Measurements from ENCODE around the gene TRIM14.

TRIM14 gene

GRCh38 chr9:98086461-98086860 lies 32.6 kb downstream of the TRIM14 start:
- Histone ChIP-seq H2AFZ (ENCODE audit: low read depth, low read length, severe bottlenecking) (no peak overlapping the region), H3K4me3 (ENCODE audit: insufficient read depth, low read length, poor library complexity, severe bottlenecking) (no peak overlapping the region), H3K27me3 (ENCODE audit: low read length) (no peaks in the 10 kb centered on the region), H3F3A (ENCODE audit: insufficient read depth) (no peaks in the 10 kb centered on the region), H3K4me2 (ENCODE audit: low read depth, low read length, poor library complexity, severe bottlenecking) (no peak overlapping the region), H3K9me3 (ENCODE audit: insufficient read depth, low read length) (no peaks in the 10 kb centered on the region), H3K36me3 (ENCODE audit: low read length) (no peaks in the 10 kb centered on the region; the same call in 1 of the 2 replicates), H4K20me1 (ENCODE audit: low read depth, low read length) (no peaks in the 10 kb centered on the region), H3K9ac (ENCODE audit: low read length) (no peak overlapping the region), H3K9me2 (replicated peaks; ENCODE audit: insufficient read depth, low read length) (no peaks in the 10 kb centered on the region), H3K27ac (ENCODE audit: low read depth, low read length) (no peak overlapping the region), H3K79me2 (ENCODE audit: insufficient read depth, low read length) (no peaks in the 10 kb centered on the region)
- TF ChIP-seq EZH2phosphoT487 (conservative IDR thresholded peaks at IDR 0.05; ENCODE audit: low read length) = no peak
- no peak for TF ChIP-seq CTCF (IDR thresholded peaks at IDR 0.05; ENCODE audit: insufficient read depth, low read length, poor library complexity, severe bottlenecking)

- H3F3A ChIP-seq (ENCODE audit: insufficient read depth) = no peaks in the 10 kb centered on the region
- H3K27ac ChIP-seq (ENCODE audit: low read depth, low read length) = no peak overlapping the region
- no peaks in the 10 kb centered on the region for H3K79me2 ChIP-seq (ENCODE audit: insufficient read depth, low read length)
- H3K4me2 ChIP-seq (ENCODE audit: low read depth, low read length, poor library complexity, severe bottlenecking) = no peak overlapping the region
- TF ChIP-seq EZH2phosphoT487 (conservative IDR thresholded peaks at IDR 0.05; ENCODE audit: low read length) (no peak), CTCF (IDR thresholded peaks at IDR 0.05; ENCODE audit: insufficient read depth, low read length, poor library complexity, severe bottlenecking) (no peak)
- H3K9ac ChIP-seq (ENCODE audit: low read length) = no peak overlapping the region
- no peaks in the 10 kb centered on the region for H4K20me1 ChIP-seq (ENCODE audit: low read depth, low read length)
- H3K9me2 ChIP-seq (replicated peaks; ENCODE audit: insufficient read depth, low read length) = no peaks in the 10 kb centered on the region
- no peaks in the 10 kb centered on the region; the same call in 1 of the 2 replicates for H3K36me3 ChIP-seq (ENCODE audit: low read length)
- H3K4me3 ChIP-seq (ENCODE audit: insufficient read depth, low read length, poor library complexity, severe bottlenecking) = no peak overlapping the region
- no peak overlapping the region for H2AFZ ChIP-seq (ENCODE audit: low read depth, low read length, severe bottlenecking)
- H3K27me3 ChIP-seq (ENCODE audit: low read length) = no peaks in the 10 kb centered on the region
- H3K9me3 ChIP-seq (ENCODE audit: insufficient read depth, low read length) = no peaks in the 10 kb centered on the region
These were observed 33.1 kb downstream of the TRIM14 start for GRCh38 chr9:98085944-98086343.

GRCh38 chr9:98085058-98085457 lies 34.0 kb downstream of the TRIM14 start:
- no peaks in the 10 kb centered on the region for H3K27me3 ChIP-seq (ENCODE audit: low read length)
- H3K36me3 ChIP-seq (ENCODE audit: low read length) = no peaks in the 10 kb centered on the region; the same call in 1 of the 2 replicates
- no peak overlapping the region for H3K9ac ChIP-seq (ENCODE audit: low read length)
- no peaks in the 10 kb centered on the region for H3K9me2 ChIP-seq (replicated peaks; ENCODE audit: insufficient read depth, low read length)
- no peak overlapping the region for H3K4me3 ChIP-seq (ENCODE audit: insufficient read depth, low read length, poor library complexity, severe bottlenecking)
- no peaks in the 10 kb centered on the region for H3K79me2 ChIP-seq (ENCODE audit: insufficient read depth, low read length)
- H3K4me2 ChIP-seq (ENCODE audit: low read depth, low read length, poor library complexity, severe bottlenecking) = no peak overlapping the region
- TF ChIP-seq CTCF (IDR thresholded peaks at IDR 0.05; ENCODE audit: insufficient read depth, low read length, poor library complexity, severe bottlenecking) (no peak), EZH2phosphoT487 (conservative IDR thresholded peaks at IDR 0.05; ENCODE audit: low read length) (no peak)
- H3K9me3 ChIP-seq (ENCODE audit: insufficient read depth, low read length) = no peaks in the 10 kb centered on the region
- no peaks in the 10 kb centered on the region for H3F3A ChIP-seq (ENCODE audit: insufficient read depth)
- H3K27ac ChIP-seq (ENCODE audit: low read depth, low read length) = no peak overlapping the region
- no peaks in the 10 kb centered on the region for H4K20me1 ChIP-seq (ENCODE audit: low read depth, low read length)
- H2AFZ ChIP-seq (ENCODE audit: low read depth, low read length, severe bottlenecking) = no peak overlapping the region

All from SU-DHL-6 (cell line).